GM19372 (cell line): ENCODE data around the gene ASCL5.
"Not testable (repeated sequence)": the region's sequence is repeated elsewhere in the genome, so short reads cannot be mapped to it uniquely, and the experiment has no call there.

Experiments used
- ATAC-seq: cut with Tn5 transposase; IDR thresholded peaks from one replicate; pipeline ENCODE4 v1.9.1; 2021; ENCODE audit warnings: mild to moderate bottlenecking, low read depth, moderate library complexity; ENCODE audit not compliant: unreplicated experiment

The ASCL5 gene

GRCh38 chr1:201126832-201127754 is at the start of gene ASCL5:
Gene ASCL5, minus strand, starts transcription at chr1:201127184. Its CDS starts 11,812 bp downstream, at chr1:201115372.
- no peak for ATAC-seq

- no peak for ATAC-seq
Observed at GRCh38 chr1:201175820-201176500, 49.0 kb upstream of the ASCL5 start.

GRCh38 chr1:201173736-201174135 is 46.8 kb upstream of the ASCL5 start:
- no peak for ATAC-seq

GRCh38 chr1:201172999-201173610 is 46.1 kb upstream of the ASCL5 start:
- no peak for ATAC-seq

GRCh38 chr1:201172326-201172725 is 45.3 kb upstream of the ASCL5 start:
- no peak for ATAC-seq

- peak; percentile 39 for ATAC-seq
Observed at GRCh38 chr1:201171063-201172036, 44.4 kb upstream of the ASCL5 start.

GRCh38 chr1:201170533-201171062 is 43.6 kb upstream of the ASCL5 start:
- ATAC-seq: peak; percentile 96

GRCh38 chr1:201169971-201170532 is 43.1 kb upstream of the ASCL5 start:
- ATAC-seq: no peak

GRCh38 chr1:201169203-201169602 is 42.2 kb upstream of the ASCL5 start:
- ATAC-seq: no peak

- ATAC-seq: no peak
Observed at GRCh38 chr1:201167041-201167991, 40.3 kb upstream of the ASCL5 start.

GRCh38 chr1:201164645-201165044 is 37.7 kb upstream of the ASCL5 start:
- ATAC-seq: no peak

GRCh38 chr1:201163707-201164106 is 36.7 kb upstream of the ASCL5 start:
- no peak for ATAC-seq

GRCh38 chr1:201163036-201163435 is 36.1 kb upstream of the ASCL5 start:
- not testable (repeated sequence) for ATAC-seq

GRCh38 chr1:201157949-201158348 is 31.0 kb upstream of the ASCL5 start:
- no peak for ATAC-seq

- ATAC-seq: no peak
Observed at GRCh38 chr1:201156819-201157218, 29.8 kb upstream of the ASCL5 start.

- ATAC-seq: no peak
Observed at GRCh38 chr1:201156346-201156745, 29.4 kb upstream of the ASCL5 start.

GRCh38 chr1:201155354-201155753 is 28.4 kb upstream of the ASCL5 start:
- no peak for ATAC-seq

- peak; percentile 98 for ATAC-seq
Observed at GRCh38 chr1:201154389-201155165, 27.6 kb upstream of the ASCL5 start, which contains the start of gene TMEM9. Gene TMEM9, minus strand, starts transcription at chr1:201154474. Its CDS starts 551 bp downstream, at chr1:201153923.
